ENCODE measurements around the gene TNFAIP8L3. TPM values are rescaled to one million over a fixed set of nuclear protein-coding genes. Genes with fewer than 3 reads are reported as not detected.

TNFAIP8L3 gene
- total RNA-seq, 1 donor from 2014 or later = not detected

DNA sequence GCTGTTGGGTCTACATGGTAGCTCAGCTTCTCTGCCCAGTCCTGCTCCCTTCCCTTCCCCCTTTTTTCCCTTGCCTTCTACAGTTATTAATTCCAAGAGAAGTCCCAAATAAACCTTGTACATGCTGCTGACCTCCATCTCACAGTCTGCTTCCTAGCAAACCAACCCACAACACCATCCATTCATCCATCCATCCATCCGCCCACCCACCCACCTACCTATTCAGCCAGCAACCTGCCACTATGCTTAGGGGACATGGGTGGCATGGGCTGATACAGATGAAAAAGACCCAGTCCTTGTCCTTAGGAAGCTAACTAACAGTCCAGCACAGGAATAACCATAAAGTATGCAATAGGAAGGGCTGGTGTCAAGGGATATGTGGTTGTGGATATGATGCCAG, 5.7 kb downstream of the TNFAIP8L3 start:
- no peak for DNase-seq
- Mint-ChIP-seq H3K27me3 (peaks cover 29% of the 10 kb centered on the region), H3K36me3 (ENCODE audit: low read depth) (no peaks in the 10 kb centered on the region), H3K4me3 (no peak overlapping the region), H3K4me1 (peaks cover 10% of the 10 kb centered on the region), H3K27ac (no peak overlapping the region), H3K9me3 (no peaks in the 10 kb centered on the region)
- CTCF ChIA-PET = no interaction called here
- POLR2A ChIA-PET = no interaction called here
- intact Hi-C loops (cut with micrococcal nuclease) = no loop called here
- ATAC-seq (ENCODE audit: low read depth) = no peak
- no peak for TF ChIP-seq CTCF (IDR thresholded peaks at IDR 0.05)

- no peak for TF ChIP-seq CTCF (IDR thresholded peaks at IDR 0.05)
- no peak for DNase-seq
- H3K4me3 Mint-ChIP-seq = no peak overlapping the region
- intact Hi-C loops (cut with micrococcal nuclease) = no loop called here
- ChIA-PET CTCF (no interaction called here), POLR2A (no interaction called here)
- ATAC-seq (ENCODE audit: low read depth) = no peak
- H3K27ac Mint-ChIP-seq = no peak overlapping the region
- no peaks in the 10 kb centered on the region for H3K36me3 Mint-ChIP-seq (ENCODE audit: low read depth)
- no peaks in the 10 kb centered on the region for H3K9me3 Mint-ChIP-seq
- H3K4me1 Mint-ChIP-seq = peaks cover 6% of the 10 kb centered on the region
- peaks cover 29% of the 10 kb centered on the region for H3K27me3 Mint-ChIP-seq
These were observed 6.1 kb downstream of the TNFAIP8L3 start for GRCh38 chr15:51088585-51088984.

GRCh38 chr15:51087513-51087912, 7.2 kb downstream of the TNFAIP8L3 start:
- no peak for TF ChIP-seq CTCF (IDR thresholded peaks at IDR 0.05)
- Mint-ChIP-seq H3K36me3 (ENCODE audit: low read depth) (no peaks in the 10 kb centered on the region), H3K4me3 (no peak overlapping the region), H3K4me1 (no peaks in the 10 kb centered on the region), H3K27me3 (peaks cover 18% of the 10 kb centered on the region), H3K27ac (no peak overlapping the region), H3K9me3 (no peaks in the 10 kb centered on the region)
- ChIA-PET POLR2A (no interaction called here), CTCF (no interaction called here)
- ATAC-seq (ENCODE audit: low read depth) (no peak), DNase-seq (no peak)
- intact Hi-C loops (cut with micrococcal nuclease) = no loop called here

DNA sequence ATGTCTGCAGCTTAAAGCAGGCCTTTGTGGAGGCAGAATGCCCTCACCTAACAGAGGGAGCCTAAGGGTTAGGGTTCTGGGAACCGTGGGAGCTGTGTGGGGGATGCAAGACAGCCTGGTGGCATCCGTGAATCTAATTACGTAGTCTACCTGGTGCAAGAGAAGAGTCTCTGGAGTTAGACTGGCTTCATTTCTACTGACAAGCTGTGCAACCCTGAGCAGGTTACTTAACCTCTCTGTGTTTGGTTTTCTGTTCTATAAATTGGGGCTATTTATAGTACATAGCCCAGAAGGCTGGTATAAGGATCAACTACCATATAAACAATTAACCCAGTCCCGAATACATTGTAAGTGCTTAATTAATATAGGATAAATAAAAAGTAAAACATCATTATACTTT, 8.3 kb downstream of the TNFAIP8L3 start:
- ChIA-PET CTCF (no interaction called here), POLR2A (no interaction called here)
- Mint-ChIP-seq H3K27ac (no peak overlapping the region), H3K36me3 (ENCODE audit: low read depth) (no peaks in the 10 kb centered on the region), H3K4me1 (no peaks in the 10 kb centered on the region), H3K27me3 (peaks cover 12% of the 10 kb centered on the region), H3K4me3 (no peak overlapping the region), H3K9me3 (no peaks in the 10 kb centered on the region)
- intact Hi-C loops (cut with micrococcal nuclease) = no loop called here
- DNase-seq (no peak), ATAC-seq (ENCODE audit: low read depth) (no peak)
- TF ChIP-seq CTCF (IDR thresholded peaks at IDR 0.05) = no peak

- CTCF ChIA-PET = no interaction called here
- H3K36me3 Mint-ChIP-seq (ENCODE audit: low read depth) = no peaks in the 10 kb centered on the region
These were observed 8.9 kb downstream of the TNFAIP8L3 start for GRCh38 chr15:51085764-51086163.

More at GRCh38 chr15:51085764-51086163, 8.9 kb downstream of the TNFAIP8L3 start:
- Mint-ChIP-seq H3K27me3 (peaks cover 12% of the 10 kb centered on the region), H3K4me3 (no peak overlapping the region), H3K9me3 (no peaks in the 10 kb centered on the region), H3K27ac (no peak overlapping the region), H3K4me1 (no peaks in the 10 kb centered on the region)
- DNase-seq (no peak), ATAC-seq (ENCODE audit: low read depth) (no peak)
- TF ChIP-seq CTCF (IDR thresholded peaks at IDR 0.05) = no peak
- POLR2A ChIA-PET = no interaction called here
- intact Hi-C loops (cut with micrococcal nuclease) = no loop called here

All from activated B cell treated with CpG ODN at 0.5 μM for 24 hours (primary cell).